A549 treated with GW870086 at 1 μM for 4 hours (cell line): ENCODE results near the gene ZNF480. TPM values are rescaled to one million over a fixed set of nuclear protein-coding genes. Genes with fewer than 3 reads are reported as not detected.

Source experiments
- total RNA-seq: library from RNA; stranded (reverse); fragments of 200-300 nt; extraction: Qiagen RNA extraction; gene quantifications from 5 replicates; pipeline ENCODE4 v1.2.3, GENCODE V29; 2022; ENCODE audit warnings: low read depth

The ZNF480 gene
- total RNA-seq = 7.7 to 19.4 TPM (median 17.0 TPM) in 5 replicates

DNA sequence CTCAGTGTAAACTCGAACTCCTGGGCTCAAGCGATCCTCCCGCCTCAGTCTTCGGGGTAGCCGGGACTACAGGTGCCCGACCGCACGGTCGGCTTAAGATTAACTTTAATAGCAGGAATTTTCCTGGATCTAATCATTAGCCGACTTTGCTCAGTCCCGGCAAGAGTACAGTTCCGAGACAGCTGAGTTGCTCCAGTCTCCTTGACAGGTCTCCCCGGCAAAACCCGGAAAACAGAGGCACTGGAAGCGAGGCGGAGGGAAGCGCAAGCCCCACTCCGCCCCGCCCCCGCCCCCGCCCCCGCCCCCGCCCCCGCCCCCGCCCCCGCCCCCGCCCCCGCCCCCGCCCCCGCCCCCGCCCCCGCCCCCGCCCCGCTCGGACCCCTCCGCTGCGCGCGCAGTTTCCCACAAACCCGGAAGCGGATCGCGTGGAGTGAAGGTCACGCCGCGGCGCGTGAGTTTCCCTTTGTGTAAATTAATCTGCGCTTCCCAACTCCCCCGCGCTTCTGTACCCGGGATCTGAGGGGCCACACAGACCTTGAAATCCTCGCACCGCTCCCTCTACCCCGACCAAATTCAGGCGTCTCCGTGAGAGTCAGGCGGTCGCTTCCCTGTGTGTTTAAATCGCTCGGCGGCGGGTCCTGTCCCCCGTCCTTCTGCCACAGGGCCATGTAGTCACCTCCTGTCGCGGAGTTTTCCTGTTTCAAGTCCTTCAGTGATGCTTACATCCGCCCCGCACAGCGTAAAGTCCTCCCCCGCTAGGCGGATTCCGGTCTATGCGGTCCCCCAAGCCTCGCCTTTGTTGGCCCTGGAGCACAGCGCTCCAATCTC is at the start of gene ZNF480:
Gene ZNF480 (plus strand): TSS at position 397 of the 828 bp plus-strand sequence. CDS start 3,244 bp downstream, outside the sequence.

DNA sequence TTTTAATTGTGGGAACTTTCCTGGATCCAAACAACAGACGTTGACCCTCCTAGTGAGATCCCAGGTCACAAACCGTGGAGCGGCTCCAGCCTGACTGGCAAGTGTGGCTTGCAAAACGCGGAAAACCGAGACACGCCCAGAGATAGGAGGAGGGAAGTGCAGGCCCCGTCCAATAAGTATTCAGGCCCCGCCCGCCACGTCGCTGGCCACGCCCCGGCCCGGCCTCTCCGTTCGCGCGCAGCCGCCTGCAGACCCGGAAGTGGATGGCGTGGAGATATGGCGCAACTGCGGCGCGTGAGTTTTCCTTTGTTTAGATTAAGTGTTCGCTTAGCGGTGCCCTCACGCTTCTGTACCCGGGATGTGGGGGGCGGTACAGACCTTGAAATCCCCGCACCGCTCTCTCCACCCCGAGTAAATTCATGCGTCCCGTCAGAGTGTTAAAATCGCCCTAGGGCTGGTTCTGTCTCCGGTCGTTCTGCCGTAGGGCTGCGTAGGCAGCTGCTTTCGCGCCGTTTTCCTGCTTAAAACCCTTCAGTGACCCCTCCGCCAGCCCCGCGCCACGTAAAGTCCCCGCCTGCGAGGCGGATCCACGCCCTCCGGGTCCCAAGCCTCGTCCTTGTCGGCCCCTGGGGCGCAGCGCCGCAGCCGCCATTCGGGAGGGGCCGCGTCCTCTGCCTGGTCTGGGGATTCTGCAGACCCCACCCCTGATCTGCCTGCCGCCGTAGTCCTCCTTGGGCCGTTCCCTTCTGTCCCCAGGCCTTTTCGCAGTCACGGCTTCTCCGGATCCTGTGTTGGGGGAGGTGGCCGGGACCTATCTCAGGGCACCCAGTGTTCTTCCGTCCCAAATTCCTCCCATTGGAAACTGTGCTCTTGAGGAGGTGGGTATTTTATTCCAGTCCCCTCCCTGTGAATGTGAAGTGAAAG is 27.4 kb upstream of the ZNF480 start, which contains the start of gene ZNF766:
Gene ZNF766 (plus strand): TSS at position 250 of the 924 bp plus-strand sequence. CDS start 27 bp downstream, at position 277.

DNA sequence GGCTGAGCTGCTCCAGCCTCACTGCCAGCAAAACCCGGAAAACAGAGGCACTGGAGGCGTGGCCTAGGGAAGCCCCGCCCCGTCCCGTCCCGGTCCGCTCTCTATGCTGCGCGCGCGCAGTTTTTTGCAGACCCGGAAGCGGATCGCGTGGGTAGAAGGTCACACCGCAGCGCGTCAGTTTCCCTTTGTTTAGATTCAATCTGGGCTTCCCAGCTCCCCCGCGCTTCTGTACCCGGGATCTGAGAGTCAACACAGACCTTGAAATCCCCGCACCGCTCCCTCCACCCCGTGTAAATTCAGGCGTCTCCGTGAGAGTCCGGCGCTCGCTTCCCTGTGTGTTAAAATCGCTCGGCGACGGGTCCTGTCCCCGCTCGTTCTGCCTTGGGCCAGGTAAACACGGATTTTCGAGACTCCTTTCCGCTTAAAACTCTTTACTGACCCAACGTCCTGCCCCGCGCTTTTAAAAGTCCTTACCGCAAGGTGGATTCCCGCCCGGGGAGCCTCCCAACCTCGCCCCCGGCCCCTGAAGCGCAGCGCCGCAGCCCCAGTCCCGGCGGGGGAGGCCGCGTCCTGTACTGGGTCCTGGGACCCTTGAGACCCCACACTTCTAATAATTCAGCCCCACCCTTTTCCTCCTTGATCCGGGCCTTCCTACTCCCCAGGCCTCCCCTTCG is 39.3 kb downstream of the ZNF480 start, which contains the start of gene ZNF610:
Gene ZNF610 (plus strand): TSS at position 127 of the 674 bp plus-strand sequence. CDS start 12,930 bp downstream, outside the sequence.

DNA sequence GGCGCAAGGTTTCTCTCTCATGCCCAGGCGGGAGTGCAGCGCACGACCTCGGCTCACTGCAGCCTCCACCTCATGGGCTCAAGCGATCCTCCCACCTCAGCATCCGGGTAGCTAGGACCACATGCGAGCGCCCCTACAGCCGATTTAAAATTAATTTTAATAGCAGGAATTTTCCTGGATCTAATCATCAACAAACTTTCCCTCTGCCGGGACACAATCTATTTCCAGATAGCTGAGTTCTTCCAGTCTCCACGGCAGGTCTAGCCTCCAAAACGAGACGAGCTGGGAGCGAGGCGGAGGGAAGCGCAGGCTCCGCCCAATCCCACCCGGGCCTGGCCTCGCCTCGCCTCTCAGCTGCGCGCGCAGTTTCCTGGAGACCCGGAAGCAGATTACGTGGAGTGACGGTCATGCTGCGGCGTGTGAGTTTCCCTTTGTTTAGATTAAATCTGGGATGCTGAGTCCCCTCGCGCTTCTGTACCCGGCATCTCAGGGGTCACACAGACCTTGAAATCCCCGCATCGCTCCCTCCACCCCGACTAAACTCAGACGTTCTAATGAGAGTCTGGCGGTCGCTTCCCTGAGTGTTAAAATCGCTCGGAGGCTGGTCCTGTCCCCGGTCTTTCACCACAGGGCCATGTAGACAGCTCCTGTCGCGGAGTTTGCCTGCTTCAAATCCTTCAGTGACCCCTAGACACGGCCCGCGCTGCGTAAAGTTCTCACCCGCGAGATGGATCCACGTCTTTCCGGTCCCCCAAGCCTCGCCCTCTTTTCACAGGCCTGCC is 72.8 kb downstream of the ZNF480 start, which contains the start of gene ZNF880:
Gene ZNF880 (plus strand): TSS at position 365 of the 782 bp plus-strand sequence. CDS start 43 bp downstream, at position 408.

Other genes starting within 250 kb of the ZNF480 start
- 1.4 to 2.1 TPM (median 1.8 TPM) in 5 replicates for gene ZNF432, start 248.3 kb upstream of the ZNF480 start, total RNA-seq
- 1.0 to 3.0 TPM (median 2.2 TPM) in 5 replicates for gene ZNF841, start 201.4 kb upstream of the ZNF480 start, total RNA-seq
- 0.52 to 1.8 TPM (median 0.96 TPM) in 5 replicates for gene ZNF616, start 157.2 kb upstream of the ZNF480 start, total RNA-seq
- 0.21 to 2.5 TPM (median 0.82 TPM) in 5 replicates for gene ZNF836, start 125.5 kb upstream of the ZNF480 start, total RNA-seq
- gene PPP2R1A, start 107.1 kb upstream of the ZNF480 start, total RNA-seq = 183 to 309 TPM (median 305 TPM) in 5 replicates
- 6.3 to 10.6 TPM (median 9.1 TPM) in 5 replicates for gene ZNF766, start 27.6 kb upstream of the ZNF480 start, total RNA-seq
- not detected in 5 replicates for gene ZNF610, start 39.1 kb downstream of the ZNF480 start, total RNA-seq
- gene ZNF880, start 72.8 kb downstream of the ZNF480 start, total RNA-seq = 0.73 to 1.2 TPM (median 0.97 TPM) in 5 replicates
- gene ZNF528, start 100.7 kb downstream of the ZNF480 start, total RNA-seq = 0.13 to 0.21 TPM (median 0.16 TPM) in 3 of 5 replicates, not detected in the others
- gene ZNF534, start 132.0 kb downstream of the ZNF480 start, total RNA-seq = not detected in 5 replicates
- not detected in 5 replicates for gene ZNF578, start 156.4 kb downstream of the ZNF480 start, total RNA-seq
- 0.03 to 0.37 TPM (median 0.09 TPM) in 4 of 5 replicates, not detected in the other for gene ZNF808, start 230.5 kb downstream of the ZNF480 start, total RNA-seq